PC-9 (cell line): Measurements from ENCODE around the gene PARP9. TPM values are rescaled to one million over a fixed set of nuclear protein-coding genes. Genes with fewer than 3 reads are reported as not detected.

Experiments
- BruUV-seq: library from RNA; stranded (reverse); fragments of 400-500 nt; replicated peaks from 2 replicates; lab custom pipeline; 2021; lab: Mats Ljungman, UMichigan
- CTCF ChIA-PET: fragments of 300-600 bp; sonication (Branson Sonifier 250); formaldehyde crosslinking; loops from one replicate; lab custom pipeline; 2022; ENCODE audit warnings: antibody characterized with exemption; lab: Charles Lee
- POLR2A ChIA-PET: fragments of 300-600 bp; sonication (Branson Sonifier 250); formaldehyde crosslinking; loops from one replicate; lab custom pipeline; 2022; ENCODE audit warnings: antibody characterized with exemption; ENCODE audit not compliant: unreplicated experiment; lab: Charles Lee
- DNase-seq, 2 experiments: peaks; one replicate each; pipeline versions ENCODE4 v3.0.0 to v3.0.0-alpha.2; 2015 to 2022; ENCODE audit warnings: mixed read lengths in 1 of 2
- H2AFZ ChIP-seq: fragments of 200-600 bp; sonication (generic); 2 replicates; pipeline ENCODE4 v1.8.1; 2017; ENCODE audit warnings: antibody characterized with exemption
- H3F3A ChIP-seq: fragments of 200-600 bp; sonication (generic); 2 replicates; pipeline ENCODE4 v1.8.1; 2017; ENCODE audit warnings: antibody characterized with exemption, mild to moderate bottlenecking, low read depth; ENCODE audit not compliant: insufficient read depth
- H3K27ac ChIP-seq: fragments of 200-600 bp; sonication (generic); 2 replicates; pipeline ENCODE4 v1.6.1; 2016; ENCODE audit warnings: mixed run types
- H3K27me3 ChIP-seq: fragments of 200-600 bp; sonication (generic); 2 replicates; pipeline ENCODE4 v1.6.1; 2016; ENCODE audit warnings: low read depth, mixed run types; ENCODE audit not compliant: insufficient read depth
- H3K36me3 ChIP-seq: fragments of 200-600 bp; sonication (generic); 2 replicates; pipeline ENCODE4 v1.6.1; 2016; ENCODE audit warnings: low read depth, mixed run types
- H3K4me1 ChIP-seq: fragments of 200-600 bp; sonication (generic); replicated peaks from 2 replicates; pipeline ENCODE4 v1.6.1; 2016; ENCODE audit warnings: mixed run types; ENCODE audit not compliant: insufficient read depth
- H3K4me2 ChIP-seq: fragments of 200-600 bp; sonication (generic); 2 replicates; pipeline ENCODE4 v1.6.1; 2017; ENCODE audit warnings: mixed run types
- H3K4me3 ChIP-seq: fragments of 200-600 bp; sonication (generic); 2 replicates; pipeline ENCODE4 v1.6.1; 2016; ENCODE audit warnings: mixed run types
- H3K79me2 ChIP-seq: fragments of 200-600 bp; sonication (generic); 2 replicates; pipeline ENCODE4 v1.6.1; 2017; ENCODE audit warnings: low read depth, mixed run types
- H3K9me2 ChIP-seq: fragments of 200-600 bp; sonication (generic); 2 replicates; pipeline ENCODE4 v1.8.1; 2017; ENCODE audit warnings: mild to moderate bottlenecking; ENCODE audit not compliant: insufficient read depth
- H3K9me3 ChIP-seq: fragments of 200-600 bp; sonication (generic); 2 replicates; pipeline ENCODE4 v1.8.1; 2016; ENCODE audit warnings: low read depth; ENCODE audit not compliant: insufficient read depth
- H4K20me1 ChIP-seq: fragments of 200-600 bp; sonication (generic); 2 replicates; pipeline ENCODE4 v1.8.1; 2017; ENCODE audit not compliant: insufficient read depth
- CTCF ChIP-seq: fragments of 200-600 bp; sonication (generic); conservative IDR thresholded peaks from 2 replicates; pipeline ENCODE4 v1.6.1; 2017; ENCODE audit warnings: mixed run types, antibody characterized with exemption, mild to moderate bottlenecking, moderate library complexity
- EZH2 ChIP-seq: fragments of 200-600 bp; sonication (generic); IDR thresholded peaks from 2 replicates; pipeline ENCODE4 v1.8.0; 2017; ENCODE audit warnings: antibody characterized with exemption, low read depth
- intact Hi-C: fragments of 100-400 bp; cut with micrococcal nuclease; formaldehyde crosslinking; loops from one replicate; pipeline ENCODE4 v1.10.0; 2022; ENCODE audit not compliant: unreplicated experiment
- total RNA-seq: library from RNA; stranded (reverse); gene quantifications from 2 replicates; pipeline ENCODE4 v1.2.3, GENCODE V29; 2021

PARP9 gene
- total RNA-seq, 1 experiment from 2014 or later: 21.1 TPM

- TF ChIP-seq CTCF (no peak), EZH2 (no peak)
- Histone ChIP-seq H3K79me2 (no peaks in the 10 kb centered on the region), H3K9me2 (no peaks in the 10 kb centered on the region), H3K4me1 (no peaks in the 10 kb centered on the region), H3F3A (no peaks in the 10 kb centered on the region), H3K9me3 (no peaks in the 10 kb centered on the region), H3K27ac (no peak overlapping the region), H2AFZ (no peak overlapping the region), H3K4me2 (no peak overlapping the region), H3K4me3 (no peak overlapping the region), H4K20me1 (no peaks in the 10 kb centered on the region), H3K27me3 (no peaks in the 10 kb centered on the region), H3K36me3 (no peaks in the 10 kb centered on the region)
- ChIA-PET POLR2A (interaction anchor here (0.5 kb wide), 1 partner anchor 64 kb away, joined by 5 read pairs; no protein-coding TSS in a partner anchor), CTCF (no interaction called here)
- intact Hi-C loops: no loop called here
- no peak for DNase-seq
- BruUV-seq: no TSS peak
Observed at GRCh38 chr3:122555275-122556071, 8.6 kb downstream of the PARP9 start.

GRCh38 chr3:122553171-122553570, 10.9 kb downstream of the PARP9 start:
- intact Hi-C loops: no loop called here
- BruUV-seq: no TSS peak
- ChIA-PET POLR2A (no interaction called here), CTCF (interaction anchor here (0.6 kb wide), 1 partner anchor 9 kb away, joined by 16 read pairs; no protein-coding TSS in a partner anchor)
- no peak overlapping the region for H3K4me3 ChIP-seq
- TF ChIP-seq EZH2 (no peak), CTCF (no peak)
- no peak for DNase-seq
- H2AFZ ChIP-seq: no peak overlapping the region
- no peaks in the 10 kb centered on the region for H3F3A ChIP-seq
- H3K79me2 ChIP-seq: no peaks in the 10 kb centered on the region
- no peaks in the 10 kb centered on the region for H3K4me1 ChIP-seq
- no peak overlapping the region for H3K4me2 ChIP-seq
- no peaks in the 10 kb centered on the region for H3K9me2 ChIP-seq
- no peaks in the 10 kb centered on the region for H3K9me3 ChIP-seq
- H3K27ac ChIP-seq: no peak overlapping the region
- no peaks in the 10 kb centered on the region for H3K36me3 ChIP-seq
- H4K20me1 ChIP-seq: no peaks in the 10 kb centered on the region
- H3K27me3 ChIP-seq: no peaks in the 10 kb centered on the region

GRCh38 chr3:122548619-122549018, 15.5 kb downstream of the PARP9 start:
- H3K36me3 ChIP-seq: no peaks in the 10 kb centered on the region
- ChIA-PET CTCF (interaction anchor here (1.1 kb wide), 1 partner anchor 51 kb away, joined by 3 read pairs; no protein-coding TSS in a partner anchor), POLR2A (interaction anchor here (0.5 to 0.6 kb wide), 3 partner anchors 66 to 210 kb away, joined by 3 to 6 read pairs (median 5); no protein-coding TSS in a partner anchor)
- BruUV-seq: no TSS peak
- no peaks in the 10 kb centered on the region for H3K4me1 ChIP-seq
- H3K4me3 ChIP-seq: no peak overlapping the region
- H3K27me3 ChIP-seq: no peaks in the 10 kb centered on the region
- no peaks in the 10 kb centered on the region for H4K20me1 ChIP-seq
- no peak overlapping the region for H3K27ac ChIP-seq
- H3K4me2 ChIP-seq: no peak overlapping the region
- H3K9me3 ChIP-seq: no peaks in the 10 kb centered on the region; the same call in 1 of the 2 replicates
- no peaks in the 10 kb centered on the region for H3K79me2 ChIP-seq
- intact Hi-C loops: no loop called here
- no peak for DNase-seq
- no peak overlapping the region for H2AFZ ChIP-seq
- no peaks in the 10 kb centered on the region for H3K9me2 ChIP-seq
- H3F3A ChIP-seq: no peaks in the 10 kb centered on the region
- TF ChIP-seq EZH2: no peak
- no peak for TF ChIP-seq CTCF
